Left ventricle myocardium inferior (tissue), 1 donor: ENCODE measurements around the gene KIAA0586. TPM values are rescaled to one million over a fixed set of nuclear protein-coding genes. Genes with fewer than 3 reads are reported as not detected.

ENCODE experiments used
- DNase-seq: peaks from one replicate; pipeline ENCODE4 v3.0.0-alpha.2; 2020
- H3K27ac ChIP-seq: fragments of 200-600 bp; replicated peaks from 2 replicates; pipeline ENCODE4 v1.8.0; 2021
- H3K27me3 ChIP-seq: fragments of 200-600 bp; 2 replicates; pipeline ENCODE4 v1.8.0; 2021; ENCODE audit warnings: low read depth
- H3K36me3 ChIP-seq: fragments of 200-600 bp; 2 replicates; pipeline ENCODE4 v1.8.0; 2021
- H3K4me1 ChIP-seq: fragments of 200-600 bp; 2 replicates; pipeline ENCODE4 v1.8.0; 2021
- H3K4me3 ChIP-seq: fragments of 200-600 bp; 2 replicates; pipeline ENCODE4 v1.8.0; 2021; ENCODE audit warnings: mild to moderate bottlenecking, moderate library complexity
- H3K9me3 ChIP-seq: fragments of 200-600 bp; replicated peaks from 2 replicates; pipeline ENCODE4 v1.8.0; 2021
- CTCF ChIP-seq: fragments of 200-600 bp; IDR thresholded peaks from 2 replicates; pipeline ENCODE4 v1.8.0; 2021; ENCODE audit warnings: antibody characterized with exemption, mild to moderate bottlenecking, borderline replicate concordance
- intact Hi-C: fragments of 100-400 bp; cut with micrococcal nuclease; formaldehyde crosslinking; loops from one replicate; pipeline ENCODE4 v1.11.0; 2022
- total RNA-seq: library from RNA; stranded (reverse); fragmentation: NEBNext Ultra II Directional; extraction: Animal tissue kit (Norgen Biotek cat#: 25700); gene quantifications from one replicate; pipeline ENCODE4 v1.2.1, GENCODE V29; 2021
- donor health status: DM: no; HTN: yes; CAD: no; lungs with severe emphysema.

The KIAA0586 gene
- total RNA-seq, 1 donor from 2014 or later: 13.0 TPM

- Histone ChIP-seq H3K27me3 (no peaks in the 10 kb centered on the region), H3K27ac (peak overlapping the region; percentile 60), H3K4me3 (no peak overlapping the region), H3K9me3 (peaks cover 8% of the 10 kb centered on the region), H3K4me1 (peaks cover 30% of the 10 kb centered on the region), H3K36me3 (no peaks in the 10 kb centered on the region)
- DNase-seq: no peak
- TF ChIP-seq CTCF: no peak
- intact Hi-C loops: no loop called here
These were observed 107.5 kb downstream of the KIAA0586 start for GRCh38 chr14:58535044-58535443.

GRCh38 chr14:58537004-58537403, 109.5 kb downstream of the KIAA0586 start:
- no peak for TF ChIP-seq CTCF
- peaks cover 4% of the 10 kb centered on the region for H3K9me3 ChIP-seq
- peaks cover 30% of the 10 kb centered on the region for H3K4me1 ChIP-seq
- H3K4me3 ChIP-seq: no peak overlapping the region
- no peaks in the 10 kb centered on the region for H3K36me3 ChIP-seq
- intact Hi-C loops: no loop called here
- no peak overlapping the region for H3K27ac ChIP-seq
- H3K27me3 ChIP-seq: no peaks in the 10 kb centered on the region
- no peak for DNase-seq

GRCh38 chr14:58540749-58541632, 113.5 kb downstream of the KIAA0586 start:
- Histone ChIP-seq H3K27me3 (no peaks in the 10 kb centered on the region), H3K36me3 (peaks cover 26% of the 10 kb centered on the region), H3K4me3 (no peak overlapping the region), H3K9me3 (peaks cover 4% of the 10 kb centered on the region), H3K27ac (no peak overlapping the region), H3K4me1 (no peaks in the 10 kb centered on the region)
- TF ChIP-seq CTCF: no peak
- DNase-seq: no peak
- intact Hi-C loops: no loop called here

- Histone ChIP-seq H3K4me1 (no peaks in the 10 kb centered on the region), H3K27me3 (no peaks in the 10 kb centered on the region), H3K27ac (no peak overlapping the region), H3K36me3 (peaks cover 26% of the 10 kb centered on the region), H3K4me3 (no peak overlapping the region), H3K9me3 (no peaks in the 10 kb centered on the region)
- no peak for TF ChIP-seq CTCF
- intact Hi-C loops: no loop called here
- DNase-seq: no peak
These were observed 114.1 kb downstream of the KIAA0586 start for GRCh38 chr14:58541633-58542022.

GRCh38 chr14:58543253-58543652, 115.7 kb downstream of the KIAA0586 start:
- TF ChIP-seq CTCF: no peak
- H3K4me1 ChIP-seq: no peaks in the 10 kb centered on the region
- no peak overlapping the region for H3K4me3 ChIP-seq
- no peaks in the 10 kb centered on the region for H3K9me3 ChIP-seq
- H3K27me3 ChIP-seq: no peaks in the 10 kb centered on the region
- intact Hi-C loops: no loop called here
- peaks cover 26% of the 10 kb centered on the region for H3K36me3 ChIP-seq
- H3K27ac ChIP-seq: no peak overlapping the region
- no peak for DNase-seq
